HepG2 (cell line): ENCODE data around the gene ZNF853. TPM values are rescaled to one million over a fixed set of nuclear protein-coding genes. Genes with fewer than 3 reads are reported as not detected.
A peak's percentile ranks its signal among the peaks of the same experiment; 100 is the strongest.

Experiments used
- ATF7-NPFF ChIP-seq: sonication (generic); formaldehyde crosslinking; IDR thresholded peaks from 2 replicates; pipeline ENCODE4 v1.8.1; 2023; ENCODE audit warnings: mild to moderate bottlenecking, low read depth, missing genetic modification reagents, moderate library complexity
- CEBPB ChIP-seq: IDR thresholded peaks from 2 replicates; pipeline ENCODE4 v1.6.1; 2011; ENCODE audit warnings: low read depth, low read length, improper control_type of control experiment, borderline replicate concordance
- E2F1 ChIP-seq: sonication (generic); formaldehyde crosslinking; IDR thresholded peaks from 2 replicates; pipeline ENCODE4 v1.5.0; 2020; ENCODE audit warnings: missing genetic modification reagents
- MAX ChIP-seq: IDR thresholded peaks from 2 replicates; pipeline ENCODE4 v1.6.1; 2012; ENCODE audit warnings: inconsistent platforms
- MYC ChIP-seq: sonication (generic); formaldehyde crosslinking; IDR thresholded peaks from 2 replicates; pipeline ENCODE4 v1.9.0; 2021; ENCODE audit warnings: missing genetic modification reagents, borderline replicate concordance
- PATZ1 ChIP-seq: sonication (generic); formaldehyde crosslinking; IDR thresholded peaks from 2 replicates; pipeline ENCODE4 v1.4.0; 2020; ENCODE audit warnings: missing genetic modification reagents
- RBM39 ChIP-seq: fragments of 200-400 bp; formaldehyde crosslinking; IDR thresholded peaks from one replicate; pipeline ENCODE4 v1.6.1; 2018; ENCODE audit warnings: antibody characterized with exemption, mild to moderate bottlenecking, low read depth, low read length; ENCODE audit not compliant: poor library complexity, severe bottlenecking
- RXRB ChIP-seq: IDR thresholded peaks from 2 replicates; pipeline ENCODE4 v1.6.1; 2016; ENCODE audit warnings: borderline replicate concordance, missing genetic modification reagents, missing compliant biosample characterization
- SP4 ChIP-seq: sonication (generic); formaldehyde crosslinking; IDR thresholded peaks from 2 replicates; pipeline ENCODE4 v1.8.1; 2023; ENCODE audit warnings: mild to moderate bottlenecking, missing genetic modification reagents
- SRY ChIP-seq: sonication (generic); formaldehyde crosslinking; IDR thresholded peaks from 2 replicates; pipeline ENCODE4 v1.8.0; 2022; ENCODE audit warnings: mild to moderate bottlenecking, missing genetic modification reagents
- ZMYM4 ChIP-seq: sonication (generic); formaldehyde crosslinking; IDR thresholded peaks from 2 replicates; pipeline ENCODE4 v1.8.1; 2023; ENCODE audit warnings: mild to moderate bottlenecking, missing genetic modification reagents
- ZNF232 ChIP-seq: sonication (generic); formaldehyde crosslinking; IDR thresholded peaks from 2 replicates; pipeline ENCODE4 v1.4.0; 2020; ENCODE audit warnings: missing genetic modification reagents, borderline replicate concordance
- ZNF691 ChIP-seq: sonication (generic); formaldehyde crosslinking; IDR thresholded peaks from 2 replicates; pipeline ENCODE4 v1.4.0; 2020; ENCODE audit warnings: missing genetic modification reagents, low read depth, mild to moderate bottlenecking, borderline replicate concordance
- ZNF747 ChIP-seq: sonication (generic); formaldehyde crosslinking; IDR thresholded peaks from 2 replicates; pipeline ENCODE4 v1.8.1; 2023; ENCODE audit warnings: missing genetic modification reagents, mild to moderate bottlenecking, borderline replicate concordance
- ZSCAN21 ChIP-seq: sonication (generic); formaldehyde crosslinking; IDR thresholded peaks from 2 replicates; pipeline ENCODE4 v1.8.0; 2022; ENCODE audit warnings: mild to moderate bottlenecking, missing genetic modification reagents, moderate library complexity, borderline replicate concordance
- polyA plus RNA-seq, 8 experiments: library from polyadenylated mRNA; depleted of rRNA in 3 of 8; stranded (reverse) in 7 of 8; unstranded in 1 of 8; fragments of >200 nt; fragmentation: Illumina TruSeq in 4 of 8; extraction: Trizol in 4 of 8; gene quantifications; 2 replicates each; pipeline versions ENCODE4 v1.2.1 to v1.2.3, GENCODE V29; 2011 to 2016; ENCODE audit warnings: low read depth in 4 of 8, missing spikeins in 1 of 8, mixed read lengths in 1 of 8; ENCODE audit not compliant: insufficient read depth in 1 of 8
- total RNA-seq, 5 experiments: library from RNA; depleted of rRNA; stranded (reverse); fragments of >200 nt; fragmentation: Illumina TruSeq; extraction: Trizol; gene quantifications; 2 replicates each; pipeline ENCODE4 v1.2.3, GENCODE V29; 2016; ENCODE audit warnings: low read depth in 1 of 5
- TF ChIP-seq, protein P1 (sequence below): sonication (generic); formaldehyde crosslinking; IDR thresholded peaks from 2 replicates; pipeline ENCODE4 v1.9.0; 2022; ENCODE audit warnings: missing genetic modification reagents, mild to moderate bottlenecking, borderline replicate concordance
- TF ChIP-seq, protein P2 (sequence below): sonication (generic); formaldehyde crosslinking; IDR thresholded peaks from 2 replicates; pipeline ENCODE4 v1.8.0; 2022; ENCODE audit warnings: missing genetic modification reagents, mild to moderate bottlenecking, moderate library complexity, borderline replicate concordance
- TF ChIP-seq, protein P3 (sequence below): sonication (generic); formaldehyde crosslinking; IDR thresholded peaks from 2 replicates; pipeline ENCODE4 v1.8.1; 2023; ENCODE audit warnings: mild to moderate bottlenecking, missing genetic modification reagents

The ZNF853 gene
- total and polyA plus RNA-seq, 2 of the 13 experiments (the other 11 are each of a cell fraction or from before 2014, with no cell fraction given) = 2.1 to 6.2 TPM

GRCh38 chr7:6577369-6578113, 37.9 kb upstream of the ZNF853 start, which contains the start of gene ZDHHC4 (continued):
- TF ChIP-seq, protein P1, sequence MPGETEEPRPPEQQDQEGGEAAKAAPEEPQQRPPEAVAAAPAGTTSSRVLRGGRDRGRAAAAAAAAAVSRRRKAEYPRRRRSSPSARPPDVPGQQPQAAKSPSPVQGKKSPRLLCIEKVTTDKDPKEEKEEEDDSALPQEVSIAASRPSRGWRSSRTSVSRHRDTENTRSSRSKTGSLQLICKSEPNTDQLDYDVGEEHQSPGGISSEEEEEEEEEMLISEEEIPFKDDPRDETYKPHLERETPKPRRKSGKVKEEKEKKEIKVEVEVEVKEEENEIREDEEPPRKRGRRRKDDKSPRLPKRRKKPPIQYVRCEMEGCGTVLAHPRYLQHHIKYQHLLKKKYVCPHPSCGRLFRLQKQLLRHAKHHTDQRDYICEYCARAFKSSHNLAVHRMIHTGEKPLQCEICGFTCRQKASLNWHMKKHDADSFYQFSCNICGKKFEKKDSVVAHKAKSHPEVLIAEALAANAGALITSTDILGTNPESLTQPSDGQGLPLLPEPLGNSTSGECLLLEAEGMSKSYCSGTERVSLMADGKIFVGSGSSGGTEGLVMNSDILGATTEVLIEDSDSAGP = peak; percentile 72
- peak; percentile 79; the same call in 1 of the 2 replicates for TF ChIP-seq ZSCAN21
- TF ChIP-seq MYC = peak; percentile 78
- TF ChIP-seq, protein P2, sequence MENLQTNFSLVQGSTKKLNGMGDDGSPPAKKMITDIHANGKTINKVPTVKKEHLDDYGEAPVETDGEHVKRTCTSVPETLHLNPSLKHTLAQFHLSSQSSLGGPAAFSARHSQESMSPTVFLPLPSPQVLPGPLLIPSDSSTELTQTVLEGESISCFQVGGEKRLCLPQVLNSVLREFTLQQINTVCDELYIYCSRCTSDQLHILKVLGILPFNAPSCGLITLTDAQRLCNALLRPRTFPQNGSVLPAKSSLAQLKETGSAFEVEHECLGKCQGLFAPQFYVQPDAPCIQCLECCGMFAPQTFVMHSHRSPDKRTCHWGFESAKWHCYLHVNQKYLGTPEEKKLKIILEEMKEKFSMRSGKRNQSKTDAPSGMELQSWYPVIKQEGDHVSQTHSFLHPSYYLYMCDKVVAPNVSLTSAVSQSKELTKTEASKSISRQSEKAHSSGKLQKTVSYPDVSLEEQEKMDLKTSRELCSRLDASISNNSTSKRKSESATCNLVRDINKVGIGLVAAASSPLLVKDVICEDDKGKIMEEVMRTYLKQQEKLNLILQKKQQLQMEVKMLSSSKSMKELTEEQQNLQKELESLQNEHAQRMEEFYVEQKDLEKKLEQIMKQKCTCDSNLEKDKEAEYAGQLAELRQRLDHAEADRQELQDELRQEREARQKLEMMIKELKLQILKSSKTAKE (CRISPR knock-in tag) = peak; percentile 53
- TF ChIP-seq RBM39 = peak; percentile 30
- TF ChIP-seq, protein P3, sequence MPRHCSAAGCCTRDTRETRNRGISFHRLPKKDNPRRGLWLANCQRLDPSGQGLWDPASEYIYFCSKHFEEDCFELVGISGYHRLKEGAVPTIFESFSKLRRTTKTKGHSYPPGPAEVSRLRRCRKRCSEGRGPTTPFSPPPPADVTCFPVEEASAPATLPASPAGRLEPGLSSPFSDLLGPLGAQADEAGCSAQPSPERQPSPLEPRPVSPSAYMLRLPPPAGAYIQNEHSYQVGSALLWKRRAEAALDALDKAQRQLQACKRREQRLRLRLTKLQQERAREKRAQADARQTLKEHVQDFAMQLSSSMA (CRISPR knock-in tag) = 0 out of 2 replicates have a peak, but pooled peaks have one; percentile 42
- peak; percentile 50 for TF ChIP-seq ZMYM4 (CRISPR knock-in tag)
- peak; percentile 76 for TF ChIP-seq ZNF691 (CRISPR knock-in tag)
- peak; percentile 46; the same call in 1 of the 2 replicates for TF ChIP-seq ATF7-NPFF (CRISPR knock-in tag)
- TF ChIP-seq SP4 = no peak; the same call in 1 of the 2 replicates
- TF ChIP-seq E2F1 (CRISPR knock-in tag) = peak; percentile 71; the same call in 1 of the 2 replicates
- TF ChIP-seq MAX = peak; percentile 85
- peak; percentile 67 for TF ChIP-seq PATZ1 (CRISPR knock-in tag)
- TF ChIP-seq SRY (CRISPR knock-in tag) = peak; percentile 49; the same call in 1 of the 2 replicates
- 0 out of 2 replicates have a peak, but pooled peaks have one; percentile 79 for TF ChIP-seq ZNF232
- TF ChIP-seq CEBPB = no peak
- peak; percentile 54; the same call in 1 of the 2 replicates for TF ChIP-seq RXRB (CRISPR knock-in tag)
- peak; percentile 56; the same call in 1 of the 2 replicates for TF ChIP-seq ZNF747
